ENCODE measurements around the gene MEPE.

The MEPE gene

DNA sequence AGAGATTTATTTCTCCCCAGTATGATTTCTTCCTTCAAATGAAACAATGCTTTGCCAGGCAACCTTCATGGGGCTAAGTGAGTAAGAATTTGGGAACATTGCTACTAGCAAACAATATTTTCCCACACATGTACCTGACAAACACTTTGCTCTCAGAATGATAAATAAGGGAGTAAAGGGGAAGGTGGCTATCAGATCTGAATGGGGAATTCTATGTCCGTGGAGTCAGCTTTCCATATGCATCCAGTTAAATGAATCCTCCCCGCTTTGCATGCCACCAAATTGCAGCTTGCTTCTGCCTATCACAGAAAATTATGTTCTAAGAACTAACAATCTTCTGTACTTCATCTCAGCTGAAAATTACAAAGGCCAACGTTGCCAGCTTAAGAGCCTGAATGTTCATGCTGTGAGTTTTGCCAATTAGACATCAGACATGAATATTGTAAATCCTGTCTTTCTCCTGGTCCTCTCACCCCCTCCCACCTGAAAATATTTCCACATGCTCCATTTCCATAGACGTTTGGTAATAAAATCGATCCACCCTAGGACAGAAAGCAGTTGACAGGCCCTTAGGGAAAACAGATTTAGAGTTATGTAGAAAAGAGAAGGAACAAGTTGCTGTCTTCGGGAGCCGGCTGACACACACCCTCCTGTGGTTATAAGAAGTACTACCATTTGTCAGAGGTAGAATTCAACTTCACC is 6.3 kb downstream of the MEPE start:
- H3K9me3 ChIP-seq (ENCODE audit: control insufficient read depth, low read length): no peaks in the 10 kb centered on the region
- no peak for DNase-seq

GRCh38 chr4:87839592-87839946 is 6.8 kb downstream of the MEPE start:
- H3K4me1 ChIP-seq (ENCODE audit: control insufficient read depth, insufficient read depth, low read length, poor library complexity, severe bottlenecking): no peaks in the 10 kb centered on the region
- H3K27ac ChIP-seq (ENCODE audit: insufficient read depth, low read length, poor library complexity, severe bottlenecking): no peak overlapping the region
- no peak for DNase-seq
- no peak overlapping the region for H3K4me3 ChIP-seq (ENCODE audit: insufficient read depth, low read depth, low read length, poor library complexity, severe bottlenecking)
- H3K27me3 ChIP-seq (replicated peaks; ENCODE audit: control insufficient read depth, insufficient read depth, low read length, poor library complexity, severe bottlenecking): no peaks in the 10 kb centered on the region
- no peaks in the 10 kb centered on the region for H3K36me3 ChIP-seq (ENCODE audit: control insufficient read depth, insufficient read depth, low read length)
- H3K9me3 ChIP-seq (ENCODE audit: control insufficient read depth, low read length): no peaks in the 10 kb centered on the region

More for the DNA sequence above, 6.3 kb downstream of the MEPE start:
- Histone ChIP-seq H3K36me3 (ENCODE audit: control insufficient read depth, insufficient read depth, low read length) (no peaks in the 10 kb centered on the region), H3K4me3 (ENCODE audit: insufficient read depth, low read depth, low read length, poor library complexity, severe bottlenecking) (no peak overlapping the region), H3K4me1 (ENCODE audit: control insufficient read depth, insufficient read depth, low read length, poor library complexity, severe bottlenecking) (no peaks in the 10 kb centered on the region), H3K27ac (ENCODE audit: insufficient read depth, low read length, poor library complexity, severe bottlenecking) (no peak overlapping the region), H3K27me3 (replicated peaks; ENCODE audit: control insufficient read depth, insufficient read depth, low read length, poor library complexity, severe bottlenecking) (no peaks in the 10 kb centered on the region)

- H3K4me1 ChIP-seq (ENCODE audit: control insufficient read depth, insufficient read depth, low read length, poor library complexity, severe bottlenecking): no peaks in the 10 kb centered on the region
- H3K27me3 ChIP-seq (replicated peaks; ENCODE audit: control insufficient read depth, insufficient read depth, low read length, poor library complexity, severe bottlenecking): no peaks in the 10 kb centered on the region
- H3K27ac ChIP-seq (ENCODE audit: insufficient read depth, low read length, poor library complexity, severe bottlenecking): no peak overlapping the region
- no peaks in the 10 kb centered on the region for H3K36me3 ChIP-seq (ENCODE audit: control insufficient read depth, insufficient read depth, low read length)
- no peaks in the 10 kb centered on the region for H3K9me3 ChIP-seq (ENCODE audit: control insufficient read depth, low read length)
- no peak for DNase-seq
- H3K4me3 ChIP-seq (ENCODE audit: insufficient read depth, low read depth, low read length, poor library complexity, severe bottlenecking): no peak overlapping the region
Observed at GRCh38 chr4:87840149-87840548, 7.4 kb downstream of the MEPE start.

- no peak overlapping the region for H3K27ac ChIP-seq (ENCODE audit: insufficient read depth, low read length, poor library complexity, severe bottlenecking)
- DNase-seq: no peak
- H3K4me3 ChIP-seq (ENCODE audit: insufficient read depth, low read depth, low read length, poor library complexity, severe bottlenecking): no peak overlapping the region
- no peaks in the 10 kb centered on the region for H3K36me3 ChIP-seq (ENCODE audit: control insufficient read depth, insufficient read depth, low read length)
- no peaks in the 10 kb centered on the region for H3K4me1 ChIP-seq (ENCODE audit: control insufficient read depth, insufficient read depth, low read length, poor library complexity, severe bottlenecking)
- no peaks in the 10 kb centered on the region for H3K27me3 ChIP-seq (replicated peaks; ENCODE audit: control insufficient read depth, insufficient read depth, low read length, poor library complexity, severe bottlenecking)
- no peaks in the 10 kb centered on the region for H3K9me3 ChIP-seq (ENCODE audit: control insufficient read depth, low read length)
Observed at GRCh38 chr4:87843936-87844335, 11.2 kb downstream of the MEPE start.

GRCh38 chr4:87844452-87844851 is 11.7 kb downstream of the MEPE start:
- Histone ChIP-seq H3K4me1 (ENCODE audit: control insufficient read depth, insufficient read depth, low read length, poor library complexity, severe bottlenecking) (no peaks in the 10 kb centered on the region), H3K4me3 (ENCODE audit: insufficient read depth, low read depth, low read length, poor library complexity, severe bottlenecking) (no peak overlapping the region), H3K9me3 (ENCODE audit: control insufficient read depth, low read length) (no peaks in the 10 kb centered on the region), H3K27me3 (replicated peaks; ENCODE audit: control insufficient read depth, insufficient read depth, low read length, poor library complexity, severe bottlenecking) (no peaks in the 10 kb centered on the region), H3K36me3 (ENCODE audit: control insufficient read depth, insufficient read depth, low read length) (no peaks in the 10 kb centered on the region), H3K27ac (ENCODE audit: insufficient read depth, low read length, poor library complexity, severe bottlenecking) (no peak overlapping the region)
- DNase-seq: no peak

GRCh38 chr4:87846226-87846625 is 13.5 kb downstream of the MEPE start:
- Histone ChIP-seq H3K4me3 (ENCODE audit: insufficient read depth, low read depth, low read length, poor library complexity, severe bottlenecking) (no peak overlapping the region), H3K27ac (ENCODE audit: insufficient read depth, low read length, poor library complexity, severe bottlenecking) (no peak overlapping the region), H3K9me3 (ENCODE audit: control insufficient read depth, low read length) (no peaks in the 10 kb centered on the region), H3K36me3 (ENCODE audit: control insufficient read depth, insufficient read depth, low read length) (no peaks in the 10 kb centered on the region), H3K4me1 (ENCODE audit: control insufficient read depth, insufficient read depth, low read length, poor library complexity, severe bottlenecking) (no peaks in the 10 kb centered on the region), H3K27me3 (replicated peaks; ENCODE audit: control insufficient read depth, insufficient read depth, low read length, poor library complexity, severe bottlenecking) (no peaks in the 10 kb centered on the region)
- DNase-seq: no peak

- Histone ChIP-seq H3K4me1 (ENCODE audit: control insufficient read depth, insufficient read depth, low read length, poor library complexity, severe bottlenecking) (no peaks in the 10 kb centered on the region), H3K27me3 (replicated peaks; ENCODE audit: control insufficient read depth, insufficient read depth, low read length, poor library complexity, severe bottlenecking) (no peaks in the 10 kb centered on the region), H3K9me3 (ENCODE audit: control insufficient read depth, low read length) (no peaks in the 10 kb centered on the region), H3K4me3 (ENCODE audit: insufficient read depth, low read depth, low read length, poor library complexity, severe bottlenecking) (no peak overlapping the region), H3K36me3 (ENCODE audit: control insufficient read depth, insufficient read depth, low read length) (no peaks in the 10 kb centered on the region), H3K27ac (ENCODE audit: insufficient read depth, low read length, poor library complexity, severe bottlenecking) (no peak overlapping the region)
- DNase-seq: peak in 1 of 3 donors; percentile 2
Observed at GRCh38 chr4:87848622-87849351, 16.0 kb downstream of the MEPE start.

DNA sequence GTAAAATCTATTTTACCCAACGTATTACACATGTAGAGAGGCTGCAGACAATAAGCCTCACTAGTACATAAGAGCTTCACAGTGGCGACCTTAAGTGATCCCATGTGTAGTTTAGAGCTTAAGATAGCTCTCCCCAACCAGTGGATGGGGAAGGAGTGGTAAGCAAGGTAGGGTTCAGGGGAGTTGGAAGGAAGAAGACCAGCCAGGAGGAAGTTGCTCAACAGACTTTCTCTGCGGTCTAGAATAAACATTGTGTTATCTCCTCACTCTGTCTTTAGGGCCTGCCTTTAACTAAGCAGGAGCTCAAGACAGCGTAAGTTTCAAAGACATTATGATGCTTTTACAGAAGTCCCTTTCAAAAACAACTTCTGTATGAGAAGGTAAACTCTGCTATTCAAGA is 16.8 kb downstream of the MEPE start:
- DNase-seq: no peak
- H3K4me3 ChIP-seq (ENCODE audit: insufficient read depth, low read depth, low read length, poor library complexity, severe bottlenecking): no peak overlapping the region
- no peaks in the 10 kb centered on the region for H3K36me3 ChIP-seq (ENCODE audit: control insufficient read depth, insufficient read depth, low read length)
- no peaks in the 10 kb centered on the region for H3K27me3 ChIP-seq (replicated peaks; ENCODE audit: control insufficient read depth, insufficient read depth, low read length, poor library complexity, severe bottlenecking)
- no peaks in the 10 kb centered on the region for H3K4me1 ChIP-seq (ENCODE audit: control insufficient read depth, insufficient read depth, low read length, poor library complexity, severe bottlenecking)
- H3K27ac ChIP-seq (ENCODE audit: insufficient read depth, low read length, poor library complexity, severe bottlenecking): no peak overlapping the region
- no peaks in the 10 kb centered on the region for H3K9me3 ChIP-seq (ENCODE audit: control insufficient read depth, low read length)

- Histone ChIP-seq H3K4me3 (ENCODE audit: insufficient read depth, low read depth, low read length, poor library complexity, severe bottlenecking) (no peak overlapping the region), H3K36me3 (ENCODE audit: control insufficient read depth, insufficient read depth, low read length) (no peaks in the 10 kb centered on the region), H3K27me3 (replicated peaks; ENCODE audit: control insufficient read depth, insufficient read depth, low read length, poor library complexity, severe bottlenecking) (no peaks in the 10 kb centered on the region), H3K27ac (ENCODE audit: insufficient read depth, low read length, poor library complexity, severe bottlenecking) (no peak overlapping the region), H3K4me1 (ENCODE audit: control insufficient read depth, insufficient read depth, low read length, poor library complexity, severe bottlenecking) (no peaks in the 10 kb centered on the region), H3K9me3 (ENCODE audit: control insufficient read depth, low read length) (no peaks in the 10 kb centered on the region)
- DNase-seq: no peak
Observed at GRCh38 chr4:87851332-87851731, 18.6 kb downstream of the MEPE start.

DNA sequence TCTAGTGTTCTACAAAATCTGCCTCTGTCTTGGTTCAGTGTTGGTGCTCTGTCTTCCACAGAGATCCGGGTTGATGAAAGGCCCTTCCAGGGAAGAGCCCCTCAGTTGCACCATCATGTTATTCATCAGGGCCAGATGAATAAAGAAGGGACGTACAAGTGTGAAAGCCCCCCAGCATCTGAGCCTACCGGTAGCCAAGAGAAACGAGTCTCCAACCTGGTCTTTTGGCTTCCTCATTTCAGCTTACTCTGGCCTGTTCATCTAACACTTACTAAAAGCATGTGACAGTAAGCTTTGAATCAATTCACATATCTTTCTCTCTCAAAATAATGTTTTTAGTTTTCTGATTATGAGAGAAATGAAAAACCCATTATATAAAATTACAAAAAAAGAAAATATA is 19.2 kb downstream of the MEPE start:
- H3K9me3 ChIP-seq (ENCODE audit: control insufficient read depth, low read length): no peaks in the 10 kb centered on the region
- H3K36me3 ChIP-seq (ENCODE audit: control insufficient read depth, insufficient read depth, low read length): no peaks in the 10 kb centered on the region
- H3K27me3 ChIP-seq (replicated peaks; ENCODE audit: control insufficient read depth, insufficient read depth, low read length, poor library complexity, severe bottlenecking): no peaks in the 10 kb centered on the region
- H3K4me3 ChIP-seq (ENCODE audit: insufficient read depth, low read depth, low read length, poor library complexity, severe bottlenecking): no peak overlapping the region
- no peak for DNase-seq
- no peak overlapping the region for H3K27ac ChIP-seq (ENCODE audit: insufficient read depth, low read length, poor library complexity, severe bottlenecking)
- no peaks in the 10 kb centered on the region for H3K4me1 ChIP-seq (ENCODE audit: control insufficient read depth, insufficient read depth, low read length, poor library complexity, severe bottlenecking)

All from effector memory CD4-positive, alpha-beta T cell (primary cell).